Cardiac muscle cell (in vitro differentiated cells and primary cell): ENCODE data around the gene CYP1A2. TPM values are rescaled to one million over a fixed set of nuclear protein-coding genes. Genes with fewer than 3 reads are reported as not detected.
"Not testable (repeated sequence)": the region's sequence is repeated elsewhere in the genome, so short reads cannot be mapped to it uniquely, and the experiment has no call there.

Experiments
- DNase-seq, 2 donors: peaks; one replicate each; pipeline versions ENCODE4 v3.0.0 to v3.0.0-alpha.2; 2010 to 2017; ENCODE audit warnings: low read depth in 1 of 2, low spot score in 1 of 2
- H3K27ac ChIP-seq: fragments of 200-600 bp; sonication (generic); 2 replicates; pipeline ENCODE4 v1.5.1; 2016
- H3K27me3 ChIP-seq: fragments of 200-600 bp; sonication (generic); 2 replicates; pipeline ENCODE4 v1.6.0; 2016; ENCODE audit warnings: control low read depth
- H3K36me3 ChIP-seq: fragments of 200-600 bp; sonication (generic); 2 replicates; pipeline ENCODE4 v1.5.1; 2016; ENCODE audit warnings: control low read depth
- H3K4me1 ChIP-seq: fragments of 200-600 bp; sonication (generic); 2 replicates; pipeline ENCODE4 v1.8.1; 2017; ENCODE audit warnings: low read depth, mild to moderate bottlenecking, mixed run types
- H3K4me3 ChIP-seq: fragments of 200-600 bp; sonication (generic); 2 replicates; pipeline ENCODE4 v1.5.1; 2016; ENCODE audit warnings: mild to moderate bottlenecking
- H3K9me3 ChIP-seq: fragments of 200-600 bp; sonication (generic); 2 replicates; pipeline ENCODE4 v1.5.1; 2017; ENCODE audit warnings: low read depth, mild to moderate bottlenecking, control low read depth
- polyA plus RNA-seq: library from polyadenylated mRNA; unstranded; fragments of >200 nt; fragmentation: Nextera tagmentation; extraction: Ambion mirVana; gene quantifications from 2 replicates; pipeline ENCODE4 v1.2.1, GENCODE V29; 2016
- total RNA-seq: library from RNA; depleted of rRNA; stranded (reverse); fragments of >200 nt; gene quantifications from 2 replicates; pipeline ENCODE4 v1.2.3, GENCODE V29; 2016
- TF ChIP-seq, protein P1 (sequence below): IDR thresholded peaks from 2 replicates; pipeline ENCODE4 v1.5.1; 2012; ENCODE audit warnings: low read depth, mild to moderate bottlenecking, low read length

CYP1A2 gene
- total and polyA plus RNA-seq, 2 experiments from 2014 or later = not detected

DNA sequence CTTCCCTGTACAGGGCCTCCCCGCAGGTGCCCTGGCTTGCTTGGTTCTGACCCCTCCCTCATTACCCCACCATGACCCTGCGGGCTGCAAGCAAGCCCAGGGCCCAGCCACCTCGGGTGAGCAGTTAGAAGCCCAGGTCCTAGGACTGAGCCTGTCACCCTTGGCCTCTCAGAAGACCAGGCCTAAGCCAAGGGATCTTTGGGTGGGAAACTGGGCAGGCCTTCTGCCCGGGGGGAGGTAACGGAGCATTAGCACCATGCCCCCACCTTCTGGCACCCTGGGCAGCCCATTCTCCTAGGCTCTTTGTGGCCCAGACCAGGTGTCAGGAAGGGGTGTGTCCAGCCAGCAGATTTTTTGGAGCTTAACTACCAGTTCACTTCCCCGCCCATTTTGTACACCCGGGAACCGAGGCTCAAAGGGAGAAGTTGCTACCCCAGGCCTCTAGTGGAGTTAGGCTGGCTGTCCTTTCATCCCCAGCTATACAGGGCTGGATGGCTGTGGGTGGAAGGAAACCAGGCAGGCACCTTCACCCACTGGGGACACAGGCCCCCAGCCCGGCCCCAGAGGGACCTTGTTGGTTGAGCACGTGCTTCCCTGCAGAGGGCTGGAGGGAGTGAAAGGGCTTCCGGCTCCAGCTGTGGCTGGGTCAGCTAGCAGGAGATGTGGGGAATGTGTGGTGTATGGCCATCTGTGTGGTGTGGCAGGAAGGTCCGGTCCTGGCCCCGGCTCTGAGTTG lies 34.6 kb downstream of the CYP1A2 start:
- Histone ChIP-seq H3K9me3 (no peaks in the 10 kb centered on the region), H3K27me3 (no peaks in the 10 kb centered on the region), H3K27ac (no peak overlapping the region), H3K4me1 (peaks cover 40% of the 10 kb centered on the region), H3K4me3 (peak overlapping the region; percentile 51), H3K36me3 (no peaks in the 10 kb centered on the region)
- TF ChIP-seq, protein P1, sequence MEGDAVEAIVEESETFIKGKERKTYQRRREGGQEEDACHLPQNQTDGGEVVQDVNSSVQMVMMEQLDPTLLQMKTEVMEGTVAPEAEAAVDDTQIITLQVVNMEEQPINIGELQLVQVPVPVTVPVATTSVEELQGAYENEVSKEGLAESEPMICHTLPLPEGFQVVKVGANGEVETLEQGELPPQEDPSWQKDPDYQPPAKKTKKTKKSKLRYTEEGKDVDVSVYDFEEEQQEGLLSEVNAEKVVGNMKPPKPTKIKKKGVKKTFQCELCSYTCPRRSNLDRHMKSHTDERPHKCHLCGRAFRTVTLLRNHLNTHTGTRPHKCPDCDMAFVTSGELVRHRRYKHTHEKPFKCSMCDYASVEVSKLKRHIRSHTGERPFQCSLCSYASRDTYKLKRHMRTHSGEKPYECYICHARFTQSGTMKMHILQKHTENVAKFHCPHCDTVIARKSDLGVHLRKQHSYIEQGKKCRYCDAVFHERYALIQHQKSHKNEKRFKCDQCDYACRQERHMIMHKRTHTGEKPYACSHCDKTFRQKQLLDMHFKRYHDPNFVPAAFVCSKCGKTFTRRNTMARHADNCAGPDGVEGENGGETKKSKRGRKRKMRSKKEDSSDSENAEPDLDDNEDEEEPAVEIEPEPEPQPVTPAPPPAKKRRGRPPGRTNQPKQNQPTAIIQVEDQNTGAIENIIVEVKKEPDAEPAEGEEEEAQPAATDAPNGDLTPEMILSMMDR = no peak
- DNase-seq = peak in 1 of 2 donors; percentile 47

DNA sequence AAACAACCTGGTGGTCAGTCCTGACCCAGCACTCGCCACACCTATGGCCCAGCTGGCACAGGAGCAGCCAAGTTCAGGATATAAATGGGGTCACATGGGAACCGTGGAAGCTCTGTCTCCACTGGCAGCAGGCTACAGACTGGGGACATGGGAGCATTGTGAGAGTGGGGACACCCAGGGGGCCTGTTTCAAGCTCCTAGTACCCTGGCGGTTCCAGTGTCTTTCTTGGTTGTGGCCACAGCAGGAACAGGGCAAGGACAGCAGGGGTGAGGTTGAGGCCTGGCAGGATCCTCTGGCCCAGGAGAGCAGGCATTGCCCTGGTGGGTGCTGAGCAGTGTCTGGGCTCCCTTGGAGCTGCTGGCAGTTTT lies 35.1 kb downstream of the CYP1A2 start:
- no peak overlapping the region for H3K4me3 ChIP-seq
- TF ChIP-seq, protein P1 = no peak

DNA sequence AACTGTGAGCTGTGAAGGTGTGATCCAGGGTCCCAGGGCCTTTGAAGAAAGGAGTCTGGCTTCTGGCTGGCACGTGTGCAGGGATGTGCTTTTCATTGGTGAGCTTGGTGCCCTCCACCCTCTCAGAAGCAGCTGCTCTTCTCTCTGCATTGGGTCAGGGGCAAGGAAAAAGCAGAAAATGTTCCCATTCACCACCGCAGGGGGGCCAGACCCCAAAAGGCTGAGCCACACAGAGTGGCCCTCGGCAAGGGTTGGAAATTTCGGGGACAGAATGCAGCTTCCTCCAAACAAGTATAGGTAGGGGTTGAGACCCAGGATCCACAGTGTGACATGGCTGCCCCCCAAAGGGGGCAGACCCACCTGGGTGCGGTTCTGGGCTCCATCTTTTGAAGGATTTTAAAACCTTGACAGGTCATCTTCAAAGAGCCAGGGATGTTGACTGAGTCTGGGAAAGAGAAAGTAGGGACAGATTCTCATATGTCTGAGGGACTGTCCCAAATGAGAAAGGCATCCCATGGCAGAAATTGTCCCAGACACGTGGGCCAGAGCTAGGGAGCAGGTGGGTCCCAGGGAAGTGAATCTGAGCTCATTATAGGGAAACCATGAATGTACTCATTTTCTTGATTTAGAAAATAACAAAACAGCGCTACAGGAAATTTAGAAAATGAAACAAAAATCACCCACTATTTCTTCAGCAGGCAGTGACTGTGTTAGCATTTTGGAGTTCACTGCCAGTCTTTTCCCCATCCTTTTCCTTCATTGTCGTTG lies 36.0 kb downstream of the CYP1A2 start:
- TF ChIP-seq, protein P1 = no peak
- no peak for DNase-seq
- Histone ChIP-seq H3K27ac (no peak overlapping the region), H3K4me3 (no peak overlapping the region), H3K4me1 (peaks cover 47% of the 10 kb centered on the region), H3K36me3 (no peaks in the 10 kb centered on the region), H3K27me3 (no peaks in the 10 kb centered on the region), H3K9me3 (no peaks in the 10 kb centered on the region)

More for the DNA sequence above, 35.1 kb downstream of the CYP1A2 start:
- Histone ChIP-seq H3K36me3 (no peaks in the 10 kb centered on the region), H3K4me1 (peaks cover 40% of the 10 kb centered on the region), H3K9me3 (no peaks in the 10 kb centered on the region), H3K27me3 (no peaks in the 10 kb centered on the region), H3K27ac (no peak overlapping the region)
- no peak for DNase-seq

DNA sequence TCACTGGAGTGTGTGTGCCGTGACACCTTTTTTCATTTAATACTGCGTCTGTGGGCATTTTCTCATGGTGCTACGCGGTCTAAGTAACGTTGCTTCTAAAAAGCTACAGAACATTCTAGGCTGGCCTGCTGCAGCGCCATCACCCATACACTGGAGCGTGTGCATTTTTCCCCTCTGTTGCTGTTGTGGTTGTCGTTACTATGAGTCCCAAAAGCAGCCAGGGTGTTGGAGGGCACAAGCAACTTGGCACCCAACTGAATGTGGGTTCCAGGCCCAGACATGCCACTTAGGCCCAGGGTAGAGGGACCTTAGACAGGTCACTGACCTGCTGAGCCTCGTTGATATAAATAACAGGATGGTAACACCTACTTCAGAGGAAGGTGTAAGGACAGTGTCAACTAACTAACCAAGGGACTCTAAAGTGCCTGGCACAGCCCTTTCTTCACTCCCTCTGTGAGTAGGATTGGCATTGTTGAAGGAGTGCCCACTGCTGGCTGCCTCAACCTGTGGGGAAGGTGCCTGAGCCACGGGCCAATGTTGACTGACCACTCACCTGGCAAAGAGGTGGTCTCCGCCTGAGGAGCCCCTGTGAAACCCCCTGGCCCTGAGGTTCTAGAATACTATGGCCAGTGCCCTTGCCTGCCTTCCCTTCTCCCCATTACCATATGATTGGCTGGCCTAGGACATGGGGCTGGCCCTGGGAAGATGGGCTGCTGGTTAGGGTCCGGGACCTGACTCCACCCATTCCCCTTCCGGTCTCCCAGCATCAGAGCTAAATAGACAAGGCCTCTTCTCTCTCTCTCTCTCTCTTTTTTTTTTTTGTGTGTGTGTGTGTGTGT lies 36.8 kb downstream of the CYP1A2 start:
- Histone ChIP-seq H3K27me3 (no peaks in the 10 kb centered on the region), H3K4me1 (peaks cover 50% of the 10 kb centered on the region), H3K27ac (no peak overlapping the region), H3K9me3 (no peaks in the 10 kb centered on the region), H3K36me3 (no peaks in the 10 kb centered on the region), H3K4me3 (no peak overlapping the region)
- TF ChIP-seq, protein P1 = no peak
- no peak for DNase-seq

DNA sequence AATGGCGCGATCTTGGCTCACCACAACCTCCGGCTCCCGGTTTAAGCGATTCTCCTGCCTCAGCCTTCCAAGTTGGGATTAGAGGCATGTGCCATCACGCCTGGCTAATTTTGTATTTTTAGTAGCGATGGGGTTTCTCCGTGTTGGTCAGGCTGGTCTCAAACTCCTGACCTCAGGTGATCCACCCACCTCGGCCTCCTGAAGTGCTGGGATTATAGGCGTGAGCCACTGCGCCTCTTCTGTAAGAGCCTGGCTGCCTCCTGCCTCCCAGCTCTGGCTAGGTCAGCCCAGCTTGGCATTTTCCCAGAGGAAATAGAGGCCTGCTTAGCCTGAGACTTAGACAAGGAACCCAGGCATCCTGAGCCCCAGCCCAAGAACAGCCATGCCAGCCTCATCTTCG lies 37.4 kb downstream of the CYP1A2 start:
- H3K4me3 ChIP-seq, H3K9me3 ChIP-seq, H3K27me3 ChIP-seq, H3K27ac ChIP-seq, DNase-seq, H3K36me3 ChIP-seq: not testable (repeated sequence)
- peaks cover 46% of the 10 kb centered on the region for H3K4me1 ChIP-seq
